Glomerular visceral epithelial cell (primary cell): ENCODE measurements around the gene SNED1.

Source experiments
- DNase-seq: peaks from one replicate; pipeline ENCODE4 v3.0.0-alpha.2; 2016; ENCODE audit errors: extremely low spot score

The SNED1 gene

GRCh38 chr2:241129086-241129871, 130.9 kb downstream of the SNED1 start:
- no peak for DNase-seq

GRCh38 chr2:241130316-241130715, 131.9 kb downstream of the SNED1 start:
- DNase-seq, result no peak

GRCh38 chr2:241131531-241131930, 133.1 kb downstream of the SNED1 start:
- DNase-seq, result no peak

GRCh38 chr2:241132538-241133435, 134.4 kb downstream of the SNED1 start:
- no peak for DNase-seq

- no peak for DNase-seq
Measured at GRCh38 chr2:241133436-241133820, 135.0 kb downstream of the SNED1 start.

GRCh38 chr2:241134711-241135110, 136.3 kb downstream of the SNED1 start:
- no peak for DNase-seq

- no peak for DNase-seq
Measured at GRCh38 chr2:241135737-241136136, 137.3 kb downstream of the SNED1 start.

- no peak for DNase-seq
Measured at GRCh38 chr2:241136191-241136590, 137.8 kb downstream of the SNED1 start.

GRCh38 chr2:241136661-241137260, 138.3 kb downstream of the SNED1 start:
- DNase-seq, result no peak

- no peak for DNase-seq
Measured at GRCh38 chr2:241137276-241138190, 139.1 kb downstream of the SNED1 start.

GRCh38 chr2:241138471-241138870, 140.1 kb downstream of the SNED1 start:
- DNase-seq, result no peak

- DNase-seq, result no peak
Measured at GRCh38 chr2:241139531-241140444, 141.4 kb downstream of the SNED1 start.

- DNase-seq, result no peak
Measured at GRCh38 chr2:241140445-241140840, 142.0 kb downstream of the SNED1 start.

- no peak for DNase-seq
Measured at GRCh38 chr2:241141214-241141770, 142.9 kb downstream of the SNED1 start.

- no peak for DNase-seq
Measured at GRCh38 chr2:241142063-241142462, 143.6 kb downstream of the SNED1 start.

GRCh38 chr2:241142593-241142992, 144.2 kb downstream of the SNED1 start:
- DNase-seq, result no peak
